ENCODE data around the gene TAS2R16.
"Not testable (repeated sequence)": the region's sequence is repeated elsewhere in the genome, so short reads cannot be mapped to it uniquely, and the experiment has no call there.

Gene TAS2R16

DNA sequence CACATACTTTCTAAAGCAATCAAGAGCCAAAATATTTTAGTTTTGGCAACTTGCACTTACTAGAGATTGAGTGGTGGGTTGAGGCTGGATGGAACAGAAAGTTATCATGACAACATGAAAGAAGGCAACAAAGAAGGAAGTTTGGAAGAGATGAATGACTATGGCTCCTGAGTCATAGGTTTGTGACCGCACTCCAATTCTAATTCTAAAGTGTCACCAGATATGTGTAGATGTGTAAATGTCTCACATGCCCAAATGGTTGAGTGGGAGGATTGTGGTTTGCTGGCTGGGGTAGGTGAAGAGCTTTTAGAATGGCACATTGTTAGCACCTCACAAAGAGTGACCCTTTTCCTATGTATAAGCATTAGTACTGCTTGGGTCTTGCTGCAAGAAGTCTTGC, 20.2 kb downstream of the TAS2R16 start:
- DNase-seq (ENCODE audit: low read depth), result no peak
- H3K4me3 ChIP-seq (ENCODE audit: low read depth, low read length), result no peak overlapping the region

DNA sequence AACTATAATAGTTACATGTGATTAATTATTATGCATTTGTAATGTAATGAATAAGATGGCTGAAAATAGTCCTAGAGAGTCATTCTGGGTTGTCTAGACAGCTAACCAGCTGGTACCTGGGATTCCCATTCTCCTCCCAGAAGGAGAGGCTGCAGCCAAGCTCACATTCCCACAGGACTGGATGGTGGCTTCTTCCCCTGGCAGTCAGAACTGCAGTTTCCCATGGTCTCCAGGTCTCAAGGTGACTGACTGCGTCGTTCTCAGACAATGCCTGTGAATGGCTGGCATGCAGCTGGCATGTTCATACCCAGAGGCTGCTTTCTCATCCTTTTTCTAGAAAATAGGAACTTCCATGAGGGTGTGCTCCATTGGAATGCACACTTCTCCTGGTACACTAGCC, 21.3 kb downstream of the TAS2R16 start:
- no peak overlapping the region for H3K4me3 ChIP-seq (ENCODE audit: low read depth, low read length)
- no peak for DNase-seq (ENCODE audit: low read depth)

DNA sequence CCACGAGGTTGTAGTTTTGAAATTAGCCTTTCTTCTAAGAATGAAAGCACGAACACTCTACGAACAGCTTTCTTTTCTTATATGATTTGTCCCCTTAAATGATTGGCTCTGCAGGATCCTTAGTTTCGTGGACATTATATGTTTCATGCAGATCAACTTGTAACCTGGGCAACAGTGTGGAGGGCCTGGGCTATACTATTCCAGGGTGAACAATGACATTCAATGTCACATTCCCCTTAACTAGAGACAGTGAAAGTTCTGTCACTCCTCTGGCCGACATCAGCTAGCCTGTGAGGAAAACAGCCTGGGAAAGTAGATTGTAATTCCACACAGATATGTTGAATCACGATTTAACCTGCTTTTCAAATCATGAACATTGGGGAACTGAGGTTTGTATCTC, 23.4 kb downstream of the TAS2R16 start:
- H3K4me3 ChIP-seq (ENCODE audit: low read depth, low read length), result no peak overlapping the region
- no peak for DNase-seq (ENCODE audit: low read depth)

DNA sequence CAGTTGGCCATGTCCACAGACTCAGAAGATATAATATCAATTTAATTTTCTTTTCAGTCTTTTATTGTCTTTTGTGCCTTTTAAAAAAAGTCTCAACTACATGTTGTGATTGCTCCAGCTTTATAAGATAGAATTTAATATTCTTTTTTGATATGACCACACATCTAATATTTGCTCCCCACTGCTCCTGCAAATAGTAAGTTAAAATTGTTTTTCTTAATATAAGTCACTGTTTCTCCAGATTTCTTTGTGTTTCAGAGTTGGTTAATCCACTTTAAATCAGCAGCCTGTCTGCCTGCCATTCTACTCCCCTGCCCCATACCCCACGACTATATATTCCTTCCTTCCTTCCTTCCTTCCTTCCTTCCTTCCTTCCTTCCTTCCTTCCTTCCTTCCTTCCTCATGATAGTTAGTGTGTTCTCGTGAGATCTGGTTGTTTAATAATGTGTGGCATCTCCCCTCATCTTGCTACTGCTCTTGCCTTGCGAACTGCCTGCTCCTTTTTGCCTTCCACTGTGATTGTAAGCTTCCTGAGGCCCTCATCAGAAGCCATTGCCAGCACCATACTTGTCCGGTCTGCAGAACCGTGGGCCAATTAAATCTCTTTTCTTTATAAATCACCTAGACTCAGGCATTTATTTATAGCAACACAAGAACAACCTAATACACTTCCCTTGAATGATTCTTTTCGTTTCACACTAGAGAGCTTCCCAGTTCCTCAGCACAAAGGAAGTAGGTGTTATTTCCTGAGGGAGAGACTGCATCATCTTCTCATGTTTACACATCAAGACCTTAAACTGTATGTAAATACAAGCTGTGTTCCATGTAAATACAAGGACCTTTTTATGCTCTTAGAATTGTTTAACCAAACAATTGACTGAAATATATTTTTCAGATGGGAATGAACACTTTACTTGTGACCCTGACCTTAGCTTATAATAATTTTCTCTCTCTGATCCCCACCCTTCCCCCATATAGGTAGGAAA, 24.5 kb downstream of the TAS2R16 start:
- DNase-seq (ENCODE audit: low read depth), result no peak
- no peak overlapping the region for H3K4me3 ChIP-seq (ENCODE audit: low read depth, low read length)

DNA sequence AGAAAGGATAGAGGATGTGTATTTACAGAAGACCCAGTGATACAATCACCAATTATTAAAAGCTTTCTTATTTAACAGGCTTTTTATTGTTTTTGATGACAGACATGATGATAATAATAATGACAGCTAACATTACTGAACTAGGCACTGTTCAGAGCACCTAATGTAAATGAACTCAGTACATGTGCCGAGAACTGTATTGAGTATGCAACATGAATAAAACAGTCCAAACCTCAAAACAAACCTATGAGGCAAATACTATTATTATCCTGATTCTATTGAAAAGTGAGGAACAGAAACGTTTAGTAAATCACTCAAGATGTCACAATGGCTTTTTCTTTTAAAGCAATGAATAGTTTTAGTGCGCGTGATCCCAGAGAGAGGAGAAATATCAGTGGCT, 27.1 kb downstream of the TAS2R16 start:
- H3K4me3 ChIP-seq (ENCODE audit: low read depth, low read length), result no peak overlapping the region
- DNase-seq (ENCODE audit: low read depth), result no peak

DNA sequence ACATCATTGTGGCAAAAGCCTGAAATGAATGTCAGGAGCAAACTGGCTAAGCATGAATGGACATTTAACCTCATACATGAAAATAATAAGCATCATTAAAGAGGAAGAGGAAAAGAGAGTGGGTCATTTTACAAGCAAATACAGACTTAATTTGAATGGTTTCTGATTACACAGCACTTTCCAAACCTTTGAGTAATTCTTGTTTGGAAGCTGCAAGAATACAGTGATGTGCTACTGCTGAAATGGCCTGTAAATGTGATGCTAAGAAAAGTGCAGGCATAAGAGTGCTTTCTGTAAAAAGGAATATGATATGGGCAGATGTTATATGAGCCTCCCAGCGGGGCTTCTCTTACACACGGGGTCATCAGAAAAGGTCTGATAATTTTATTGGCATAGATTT, 30.2 kb downstream of the TAS2R16 start:
- no peak overlapping the region for H3K4me3 ChIP-seq (ENCODE audit: low read depth, low read length)
- DNase-seq (ENCODE audit: low read depth), result no peak

DNA sequence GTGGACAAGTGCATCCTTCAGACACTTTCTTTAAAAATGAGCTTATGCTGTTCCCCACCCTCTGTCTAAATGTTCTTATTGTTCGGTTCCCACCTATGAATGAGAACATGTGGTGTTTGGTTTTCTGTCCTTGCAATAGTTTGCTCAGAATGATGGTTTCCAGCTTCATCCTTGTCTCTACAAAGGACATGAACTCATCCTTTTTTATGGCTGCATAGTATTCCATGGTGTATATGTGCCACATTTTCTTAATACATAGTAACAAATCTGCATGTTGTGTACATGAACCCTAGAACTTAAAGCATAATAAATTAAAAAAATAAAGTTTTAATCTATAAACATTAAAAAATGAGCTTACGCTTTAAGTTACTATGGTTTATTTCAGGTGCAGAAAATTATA, 41.8 kb downstream of the TAS2R16 start:
- H3K4me3 ChIP-seq (ENCODE audit: low read depth, low read length); DNase-seq (ENCODE audit: low read depth): not testable (repeated sequence)

DNA sequence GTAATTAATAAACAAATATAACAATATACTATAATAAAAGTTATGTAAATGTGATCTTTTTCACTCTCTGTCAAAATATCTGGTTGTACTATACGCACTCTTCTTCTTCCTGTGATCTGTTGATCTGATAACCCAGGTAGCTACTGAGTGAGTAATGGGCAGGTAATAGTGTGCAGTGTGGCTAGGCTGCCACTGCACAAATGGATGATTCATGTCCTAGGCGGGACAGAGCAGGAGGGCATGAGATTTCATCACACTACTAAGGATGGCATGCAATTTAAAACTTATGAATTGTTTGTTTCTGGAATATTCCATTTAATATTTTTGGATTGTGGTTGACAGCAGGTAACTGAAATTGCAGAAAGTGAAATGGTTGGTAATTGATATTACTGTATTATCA, 44.5 kb downstream of the TAS2R16 start:
- no peak for DNase-seq (ENCODE audit: low read depth)
- H3K4me3 ChIP-seq (ENCODE audit: low read depth, low read length), result no peak overlapping the region

DNA sequence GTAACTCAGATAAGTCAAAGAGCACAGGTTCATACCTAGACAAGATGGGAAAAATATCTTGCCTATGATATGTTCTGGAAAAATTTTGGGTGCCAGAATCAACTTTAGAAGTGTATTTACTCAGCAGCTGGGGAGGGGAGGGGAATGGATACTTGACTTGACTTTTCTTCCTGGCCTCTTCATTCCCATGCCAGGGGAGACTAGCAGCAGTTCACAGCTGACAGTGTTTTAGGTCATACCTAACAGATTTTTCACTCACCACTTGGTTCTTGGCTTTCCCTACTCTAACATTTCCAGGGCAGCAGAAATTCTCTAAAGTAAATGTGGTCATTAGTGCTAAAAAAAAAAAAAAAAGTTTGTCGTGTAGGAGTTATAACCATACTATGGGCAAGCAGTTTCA, 46.3 kb downstream of the TAS2R16 start:
- no peak for DNase-seq (ENCODE audit: low read depth)

More for the DNA sequence above, 46.3 kb downstream of the TAS2R16 start:
- no peak overlapping the region for H3K4me3 ChIP-seq (ENCODE audit: low read depth, low read length)

Data from skeletal muscle cell (primary cell).